Measurements from ENCODE around the gene TTLL11.

Gene TTLL11

GRCh38 chr9:122050167-122050566, 42.9 kb downstream of the TTLL11 start:
- H3K36me3 ChIP-seq (ENCODE audit: control insufficient read depth, low read length), result no peaks in the 10 kb centered on the region
- no peaks in the 10 kb centered on the region for H3K27me3 ChIP-seq (ENCODE audit: control insufficient read depth, low read length)
- no peak overlapping the region for H3K27ac ChIP-seq (ENCODE audit: low read depth, low read length)
- no peak overlapping the region for H3K4me3 ChIP-seq (ENCODE audit: low read length)
- H4K20me1 ChIP-seq (ENCODE audit: control insufficient read depth, insufficient read depth, low read depth, low read length), result no peaks in the 10 kb centered on the region
- no peaks in the 10 kb centered on the region for H3F3A ChIP-seq (ENCODE audit: control insufficient read depth, insufficient read depth)
- H3K9me2 ChIP-seq (replicated peaks; ENCODE audit: control insufficient read depth, low read length), result no peaks in the 10 kb centered on the region
- peaks cover 16% of the 10 kb centered on the region for H3K4me1 ChIP-seq (ENCODE audit: control insufficient read depth, low read length)
- TF ChIP-seq, protein P1, sequence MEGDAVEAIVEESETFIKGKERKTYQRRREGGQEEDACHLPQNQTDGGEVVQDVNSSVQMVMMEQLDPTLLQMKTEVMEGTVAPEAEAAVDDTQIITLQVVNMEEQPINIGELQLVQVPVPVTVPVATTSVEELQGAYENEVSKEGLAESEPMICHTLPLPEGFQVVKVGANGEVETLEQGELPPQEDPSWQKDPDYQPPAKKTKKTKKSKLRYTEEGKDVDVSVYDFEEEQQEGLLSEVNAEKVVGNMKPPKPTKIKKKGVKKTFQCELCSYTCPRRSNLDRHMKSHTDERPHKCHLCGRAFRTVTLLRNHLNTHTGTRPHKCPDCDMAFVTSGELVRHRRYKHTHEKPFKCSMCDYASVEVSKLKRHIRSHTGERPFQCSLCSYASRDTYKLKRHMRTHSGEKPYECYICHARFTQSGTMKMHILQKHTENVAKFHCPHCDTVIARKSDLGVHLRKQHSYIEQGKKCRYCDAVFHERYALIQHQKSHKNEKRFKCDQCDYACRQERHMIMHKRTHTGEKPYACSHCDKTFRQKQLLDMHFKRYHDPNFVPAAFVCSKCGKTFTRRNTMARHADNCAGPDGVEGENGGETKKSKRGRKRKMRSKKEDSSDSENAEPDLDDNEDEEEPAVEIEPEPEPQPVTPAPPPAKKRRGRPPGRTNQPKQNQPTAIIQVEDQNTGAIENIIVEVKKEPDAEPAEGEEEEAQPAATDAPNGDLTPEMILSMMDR (IDR thresholded peaks at IDR 0.05; ENCODE audit: low read depth, low read length, poor library complexity, severe bottlenecking), result no peak
- no peak for TF ChIP-seq EZH2phosphoT487 (IDR thresholded peaks at IDR 0.05; ENCODE audit: borderline replicate concordance, low read length)
- H3K4me2 ChIP-seq (ENCODE audit: low read length), result no peak overlapping the region
- H3K79me2 ChIP-seq (ENCODE audit: control insufficient read depth, low read length), result no peaks in the 10 kb centered on the region
- no peaks in the 10 kb centered on the region for H3K9me3 ChIP-seq (ENCODE audit: control insufficient read depth, insufficient read depth, low read length)

- Histone ChIP-seq H3K27me3 (ENCODE audit: control insufficient read depth, low read length) (no peaks in the 10 kb centered on the region), H3K4me2 (ENCODE audit: low read length) (no peak overlapping the region), H3K4me1 (ENCODE audit: control insufficient read depth, low read length) (peaks cover 8% of the 10 kb centered on the region), H3K9me3 (ENCODE audit: control insufficient read depth, insufficient read depth, low read length) (no peaks in the 10 kb centered on the region), H3K79me2 (ENCODE audit: control insufficient read depth, low read length) (no peaks in the 10 kb centered on the region), H4K20me1 (ENCODE audit: control insufficient read depth, insufficient read depth, low read depth, low read length) (no peaks in the 10 kb centered on the region), H3K9me2 (replicated peaks; ENCODE audit: control insufficient read depth, low read length) (no peaks in the 10 kb centered on the region), H3F3A (ENCODE audit: control insufficient read depth, insufficient read depth) (no peaks in the 10 kb centered on the region), H3K27ac (ENCODE audit: low read depth, low read length) (no peak overlapping the region), H3K4me3 (ENCODE audit: low read length) (no peak overlapping the region), H3K36me3 (ENCODE audit: control insufficient read depth, low read length) (no peaks in the 10 kb centered on the region; the same call in 1 of the 2 replicates)
- TF ChIP-seq, protein P1 (IDR thresholded peaks at IDR 0.05; ENCODE audit: low read depth, low read length, poor library complexity, severe bottlenecking), result no peak
- no peak for TF ChIP-seq EZH2phosphoT487 (IDR thresholded peaks at IDR 0.05; ENCODE audit: borderline replicate concordance, low read length)
Measured at GRCh38 chr9:122042056-122042455, 51.1 kb downstream of the TTLL11 start.

DNA sequence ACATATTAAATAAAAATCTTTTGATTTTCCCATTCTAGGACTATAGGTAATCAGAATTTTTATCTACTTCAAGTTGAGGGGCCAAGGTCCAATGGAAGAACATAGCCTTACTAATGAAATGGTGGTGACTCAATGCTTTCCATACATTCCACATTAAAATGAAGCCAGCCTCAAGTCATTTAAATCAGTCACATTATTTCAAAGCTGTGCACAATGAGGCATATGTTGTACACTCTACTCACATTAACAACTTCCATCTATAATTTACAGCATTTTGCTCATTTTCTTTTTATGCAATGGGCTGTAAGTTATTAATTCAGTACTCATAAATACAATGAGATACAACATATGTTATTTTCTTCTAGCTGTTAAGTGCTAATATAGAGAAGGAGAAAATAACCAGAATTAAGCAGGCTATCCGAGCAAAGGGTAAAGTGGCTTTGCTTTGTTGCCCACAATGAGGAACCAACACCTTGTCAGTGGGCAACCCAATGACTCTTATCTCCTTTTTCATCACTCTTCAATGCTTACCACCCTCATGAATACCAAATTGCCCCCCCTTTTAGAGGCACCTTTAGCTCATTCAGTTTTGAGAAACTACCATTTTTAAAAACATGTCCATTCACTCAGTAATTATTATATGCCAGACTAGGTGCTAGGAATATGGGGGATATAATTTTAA, 52.4 kb downstream of the TTLL11 start:
- no peaks in the 10 kb centered on the region for H3K9me3 ChIP-seq (ENCODE audit: control insufficient read depth, insufficient read depth, low read length)
- H3F3A ChIP-seq (ENCODE audit: control insufficient read depth, insufficient read depth), result no peaks in the 10 kb centered on the region
- H4K20me1 ChIP-seq (ENCODE audit: control insufficient read depth, insufficient read depth, low read depth, low read length), result no peaks in the 10 kb centered on the region
- peaks cover 8% of the 10 kb centered on the region for H3K4me1 ChIP-seq (ENCODE audit: control insufficient read depth, low read length)
- no peaks in the 10 kb centered on the region for H3K27me3 ChIP-seq (ENCODE audit: control insufficient read depth, low read length)
- H3K9me2 ChIP-seq (replicated peaks; ENCODE audit: control insufficient read depth, low read length), result no peaks in the 10 kb centered on the region
- H3K79me2 ChIP-seq (ENCODE audit: control insufficient read depth, low read length), result no peaks in the 10 kb centered on the region
- H3K27ac ChIP-seq (ENCODE audit: low read depth, low read length), result no peak overlapping the region
- H3K4me3 ChIP-seq (ENCODE audit: low read length), result no peak overlapping the region
- TF ChIP-seq, protein P1 (IDR thresholded peaks at IDR 0.05; ENCODE audit: low read depth, low read length, poor library complexity, severe bottlenecking), result no peak
- no peaks in the 10 kb centered on the region; the same call in 1 of the 2 replicates for H3K36me3 ChIP-seq (ENCODE audit: control insufficient read depth, low read length)
- no peak overlapping the region for H3K4me2 ChIP-seq (ENCODE audit: low read length)

Measured in DOHH2 (cell line).